ENCODE results near the gene MBP.

Gene MBP

DNA sequence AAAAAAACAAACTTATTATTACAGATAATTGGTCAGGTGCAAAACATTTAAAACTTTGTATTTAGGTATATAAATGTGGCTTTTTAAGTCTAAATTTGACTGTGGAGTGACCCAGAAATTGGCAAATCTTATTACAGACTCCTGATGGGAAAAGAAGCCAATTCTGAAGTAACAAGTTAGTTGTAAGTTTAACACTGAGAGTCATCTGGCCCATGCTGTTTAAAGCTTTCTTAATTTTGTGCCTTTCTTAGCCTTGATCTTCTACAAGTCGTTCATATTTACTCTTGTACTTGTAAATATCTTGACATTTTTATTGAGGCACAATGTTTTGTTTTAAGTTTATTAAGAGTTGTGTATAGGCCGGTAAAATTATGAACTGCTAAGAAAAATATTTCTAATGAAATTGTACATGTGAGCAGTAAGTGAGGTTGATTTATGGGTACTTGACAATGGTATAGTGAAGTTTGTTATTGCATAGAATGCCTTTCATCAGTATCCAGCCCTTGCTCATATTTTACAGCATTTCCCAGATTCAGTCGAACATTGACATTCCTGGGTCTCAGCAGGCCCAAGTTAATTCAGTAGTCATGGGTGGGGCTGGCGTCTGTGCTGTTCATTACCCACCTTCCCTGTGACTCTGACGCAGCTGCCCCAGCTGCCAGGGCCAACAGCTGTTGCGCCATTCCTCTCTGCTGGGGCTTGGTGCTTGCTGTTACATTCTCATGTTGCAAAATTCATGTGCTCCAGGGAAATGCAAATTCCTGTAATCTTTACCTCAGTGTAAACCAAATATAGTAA is 188.8 kb downstream of the MBP start:
- no peak for DNase-seq (ENCODE audit: insufficient read length, low spot score)
- TF ChIP-seq POLR2A (IDR thresholded peaks at IDR 0.05; ENCODE audit: low read depth, low read length) (no peak), POU2F2 (IDR thresholded peaks at IDR 0.05; ENCODE audit: low read depth, low read length) (no peak), SPI1 (IDR thresholded peaks at IDR 0.05; ENCODE audit: low read depth, low read length) (no peak), TAF1 (IDR thresholded peaks at IDR 0.05; ENCODE audit: low read depth, low read length) (no peak), PAX5 (IDR thresholded peaks at IDR 0.05; ENCODE audit: insufficient read depth, low read length, severe bottlenecking) (no peak), POLR2AphosphoS5 (IDR thresholded peaks at IDR 0.05; ENCODE audit: low read depth, low read length) (no peak)
- no peak for FAIRE-seq

DNA sequence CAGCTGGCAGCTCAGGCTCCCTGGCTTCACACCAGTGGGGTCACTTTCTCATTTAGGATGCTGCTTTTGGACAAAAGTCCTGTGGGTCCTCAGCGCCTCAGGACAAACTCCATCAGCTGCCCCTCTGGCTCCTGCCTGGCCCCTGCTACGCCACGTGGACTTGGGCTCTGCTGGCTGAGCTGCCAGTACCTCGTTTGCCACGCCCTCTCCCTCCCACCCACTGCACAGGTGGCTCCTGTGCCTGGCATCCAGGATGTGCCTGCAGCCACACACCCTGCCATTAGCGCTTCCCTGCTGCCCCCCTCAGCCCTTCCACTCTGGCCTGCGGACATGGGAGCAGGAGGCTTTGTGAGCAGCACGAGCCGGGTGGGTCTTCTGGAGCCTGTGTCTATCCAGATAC is 191.3 kb downstream of the MBP start:
- TF ChIP-seq POLR2AphosphoS5 (IDR thresholded peaks at IDR 0.05; ENCODE audit: low read depth, low read length) (no peak), POLR2A (IDR thresholded peaks at IDR 0.05; ENCODE audit: low read depth, low read length) (no peak), POU2F2 (IDR thresholded peaks at IDR 0.05; ENCODE audit: low read depth, low read length) (no peak), SPI1 (IDR thresholded peaks at IDR 0.05; ENCODE audit: low read depth, low read length) (no peak), PAX5 (IDR thresholded peaks at IDR 0.05; ENCODE audit: insufficient read depth, low read length, severe bottlenecking) (no peak), TAF1 (IDR thresholded peaks at IDR 0.05; ENCODE audit: low read depth, low read length) (no peak)
- FAIRE-seq (no peak), DNase-seq (ENCODE audit: insufficient read length, low spot score) (no peak)

DNA sequence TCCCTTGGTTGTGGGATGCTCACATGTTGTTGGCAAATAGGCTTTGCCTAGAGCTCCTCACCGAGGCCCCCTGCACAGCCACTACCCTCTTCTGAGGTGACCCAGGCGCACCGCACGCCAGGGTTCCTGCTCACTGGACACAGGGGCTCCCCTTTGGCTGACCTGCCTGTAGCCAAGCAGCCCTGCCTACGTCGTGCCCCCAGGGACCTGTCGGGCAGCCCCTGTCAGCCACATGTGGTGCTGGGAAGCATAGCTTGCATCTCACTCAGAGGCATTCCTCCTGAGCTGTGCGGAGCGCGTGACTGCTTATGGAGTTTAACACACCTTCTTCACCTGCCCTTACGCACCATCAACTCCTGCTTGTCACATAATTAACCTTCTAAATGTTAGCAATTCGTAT is 194.0 kb downstream of the MBP start:
- no peak for TF ChIP-seq TAF1 (IDR thresholded peaks at IDR 0.05; ENCODE audit: low read depth, low read length)
- no peak for TF ChIP-seq POLR2AphosphoS5 (IDR thresholded peaks at IDR 0.05; ENCODE audit: low read depth, low read length)
- TF ChIP-seq POU2F2 (IDR thresholded peaks at IDR 0.05; ENCODE audit: low read depth, low read length): no peak
- no peak for TF ChIP-seq SPI1 (IDR thresholded peaks at IDR 0.05; ENCODE audit: low read depth, low read length)
- no peak for TF ChIP-seq PAX5 (IDR thresholded peaks at IDR 0.05; ENCODE audit: insufficient read depth, low read length, severe bottlenecking)
- no peak for TF ChIP-seq POLR2A (IDR thresholded peaks at IDR 0.05; ENCODE audit: low read depth, low read length)
- DNase-seq (ENCODE audit: insufficient read length, low spot score) (no peak), FAIRE-seq (no peak)

DNA sequence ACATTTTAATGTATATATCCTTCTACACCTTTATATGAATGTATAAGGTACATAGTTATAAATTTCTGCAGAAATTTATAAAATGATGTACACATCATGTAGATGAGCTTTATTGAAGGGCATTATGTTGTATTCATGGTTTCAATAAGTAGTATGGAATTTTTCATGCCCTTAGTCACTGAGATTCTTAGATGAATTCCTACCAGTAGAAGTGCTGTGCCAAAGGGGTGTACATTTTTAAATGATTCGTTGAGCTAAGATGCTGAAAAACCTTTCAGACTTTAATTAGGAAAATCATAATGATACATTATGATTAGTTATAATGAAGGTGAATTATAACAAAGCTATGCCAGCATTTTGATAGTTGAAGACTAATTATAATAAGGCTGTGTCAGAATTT is 195.0 kb downstream of the MBP start:
- no peak for TF ChIP-seq TAF1 (IDR thresholded peaks at IDR 0.05; ENCODE audit: low read depth, low read length)
- no peak for TF ChIP-seq POLR2AphosphoS5 (IDR thresholded peaks at IDR 0.05; ENCODE audit: low read depth, low read length)
- no peak for TF ChIP-seq POU2F2 (IDR thresholded peaks at IDR 0.05; ENCODE audit: low read depth, low read length)
- TF ChIP-seq SPI1 (IDR thresholded peaks at IDR 0.05; ENCODE audit: low read depth, low read length): no peak
- TF ChIP-seq POLR2A (IDR thresholded peaks at IDR 0.05; ENCODE audit: low read depth, low read length): no peak
- TF ChIP-seq PAX5 (IDR thresholded peaks at IDR 0.05; ENCODE audit: insufficient read depth, low read length, severe bottlenecking): no peak
- FAIRE-seq (no peak), DNase-seq (ENCODE audit: insufficient read length, low spot score) (no peak)

DNA sequence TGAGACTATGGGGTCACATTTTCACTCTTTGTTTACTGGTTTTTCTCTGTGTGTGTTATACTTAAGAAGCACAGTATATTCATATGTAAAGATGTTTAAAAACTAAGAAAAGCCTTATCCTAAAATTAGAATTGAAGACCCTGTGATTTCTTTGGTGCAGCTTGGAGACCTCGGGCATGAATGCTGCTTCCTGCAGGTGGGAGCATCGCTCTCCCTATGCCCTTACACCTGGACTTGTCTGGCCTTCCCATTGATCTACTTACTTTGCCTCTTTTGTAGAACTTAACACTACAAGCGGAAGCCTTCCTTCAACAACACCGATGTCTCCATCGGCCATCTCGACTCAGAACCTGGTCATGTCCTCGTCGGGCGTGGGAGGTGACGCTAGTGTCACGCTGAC is 195.7 kb downstream of the MBP start:
- no peak for DNase-seq (ENCODE audit: insufficient read length, low spot score)
- TF ChIP-seq TAF1 (IDR thresholded peaks at IDR 0.05; ENCODE audit: low read depth, low read length) (no peak), POLR2A (IDR thresholded peaks at IDR 0.05; ENCODE audit: low read depth, low read length) (no peak), SPI1 (IDR thresholded peaks at IDR 0.05; ENCODE audit: low read depth, low read length) (no peak), PAX5 (IDR thresholded peaks at IDR 0.05; ENCODE audit: insufficient read depth, low read length, severe bottlenecking) (no peak)
- FAIRE-seq: no peak

DNA sequence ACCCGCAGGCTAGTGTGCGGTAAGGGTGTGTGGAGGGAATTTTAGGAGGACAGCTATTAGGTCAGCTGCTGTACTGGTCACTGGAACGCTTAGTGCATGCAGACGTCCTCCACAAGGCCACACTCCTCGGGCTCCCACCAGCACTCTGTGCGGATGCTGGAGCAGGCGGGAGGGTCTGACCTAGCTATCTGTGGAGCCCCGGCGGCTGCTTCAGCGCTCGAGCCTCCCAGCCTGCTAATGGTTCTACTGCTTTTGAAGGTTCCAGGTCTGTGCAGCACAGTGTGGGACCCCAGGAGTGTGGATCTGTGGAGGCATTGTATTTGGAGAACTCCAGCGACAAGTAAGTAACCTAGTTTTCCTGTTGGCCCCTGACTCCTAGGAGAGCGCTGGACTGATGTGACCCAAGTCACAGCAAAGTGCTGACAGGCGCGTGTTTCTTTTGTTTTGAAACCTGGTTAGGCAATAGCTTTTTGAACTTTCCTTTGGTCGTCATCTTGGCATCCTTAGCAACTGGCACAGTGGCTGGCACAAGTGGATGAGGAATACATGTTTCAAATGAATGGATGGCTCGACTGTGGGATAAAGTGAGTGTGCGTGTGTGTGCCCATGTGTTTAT is 196.8 kb downstream of the MBP start:
- DNase-seq (ENCODE audit: insufficient read length, low spot score) (no peak), FAIRE-seq (no peak)
- TF ChIP-seq POLR2A (IDR thresholded peaks at IDR 0.05; ENCODE audit: low read depth, low read length): no peak
- TF ChIP-seq POU2F2 (IDR thresholded peaks at IDR 0.05; ENCODE audit: low read depth, low read length): no peak
- TF ChIP-seq TAF1 (IDR thresholded peaks at IDR 0.05; ENCODE audit: low read depth, low read length): no peak
- TF ChIP-seq PAX5 (IDR thresholded peaks at IDR 0.05; ENCODE audit: insufficient read depth, low read length, severe bottlenecking): no peak
- TF ChIP-seq SPI1 (IDR thresholded peaks at IDR 0.05; ENCODE audit: low read depth, low read length): no peak
- no peak for TF ChIP-seq POLR2AphosphoS5 (IDR thresholded peaks at IDR 0.05; ENCODE audit: low read depth, low read length)

DNA sequence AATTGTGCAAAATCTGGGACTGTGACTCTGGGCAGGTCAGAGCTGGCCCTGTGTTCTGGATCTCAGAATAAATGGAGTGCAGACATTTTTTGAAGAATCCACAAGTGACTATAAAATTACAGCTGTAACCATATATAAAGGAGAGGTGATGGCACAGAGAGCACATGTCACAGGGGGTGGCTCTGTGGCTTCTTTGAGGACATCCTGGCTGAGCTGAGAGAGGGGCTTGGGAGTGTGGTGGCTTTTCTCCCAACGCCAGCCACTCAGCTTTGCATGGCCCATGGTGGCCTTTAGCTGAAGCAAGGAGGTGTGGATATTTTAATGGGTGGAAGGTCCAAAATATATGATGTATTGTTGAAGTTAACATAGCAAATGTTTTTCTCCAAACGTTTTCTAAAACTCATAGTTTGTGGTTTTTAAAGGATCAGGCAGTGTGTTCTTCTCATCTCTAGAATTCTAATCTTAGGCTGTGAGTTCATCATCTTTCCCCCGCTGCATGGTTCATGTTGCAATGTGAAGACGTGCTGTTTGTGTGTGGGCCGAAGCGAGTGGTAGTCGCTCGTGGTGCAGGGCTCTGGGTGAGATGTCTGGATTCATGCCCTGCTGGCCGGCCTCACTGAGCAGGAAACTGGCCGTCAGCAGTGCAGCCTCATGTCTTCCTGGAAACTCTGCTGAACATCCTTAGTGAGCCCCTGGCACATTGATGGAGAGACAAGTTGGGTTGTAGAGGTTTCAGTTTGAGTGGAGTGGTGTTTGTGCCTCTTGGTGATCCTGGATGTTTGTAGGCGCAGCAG is 200.4 kb downstream of the MBP start:
- no peak for TF ChIP-seq POU2F2 (IDR thresholded peaks at IDR 0.05; ENCODE audit: low read depth, low read length)
- no peak for TF ChIP-seq POLR2AphosphoS5 (IDR thresholded peaks at IDR 0.05; ENCODE audit: low read depth, low read length)
- TF ChIP-seq TAF1 (IDR thresholded peaks at IDR 0.05; ENCODE audit: low read depth, low read length): no peak
- TF ChIP-seq PAX5 (IDR thresholded peaks at IDR 0.05; ENCODE audit: insufficient read depth, low read length, severe bottlenecking): no peak
- no peak for TF ChIP-seq POLR2A (IDR thresholded peaks at IDR 0.05; ENCODE audit: low read depth, low read length)
- TF ChIP-seq SPI1 (IDR thresholded peaks at IDR 0.05; ENCODE audit: low read depth, low read length): no peak
- DNase-seq (ENCODE audit: insufficient read length, low spot score): no peak
- FAIRE-seq: no peak

DNA sequence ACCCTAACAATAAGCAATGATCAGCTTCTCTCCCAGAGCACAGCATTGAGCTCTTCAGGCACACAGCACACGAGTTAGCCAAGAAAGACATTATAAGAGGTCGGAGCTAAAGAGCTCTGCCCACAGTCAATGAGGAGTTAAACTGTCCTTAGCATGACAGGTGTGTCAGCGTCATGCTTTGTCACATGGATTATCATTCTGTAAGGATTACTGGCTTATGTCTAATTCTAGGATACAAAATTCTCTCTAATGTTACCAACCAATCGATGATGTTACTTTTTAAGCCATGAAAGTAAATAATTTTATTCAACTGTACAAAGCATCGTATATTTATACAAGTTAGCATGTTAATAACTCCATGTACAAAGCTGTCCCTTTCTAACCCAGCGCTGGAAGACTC is 201.4 kb downstream of the MBP start:
- DNase-seq (ENCODE audit: insufficient read length, low spot score) (no peak), FAIRE-seq (no peak)
- TF ChIP-seq SPI1 (IDR thresholded peaks at IDR 0.05; ENCODE audit: low read depth, low read length): no peak
- TF ChIP-seq POLR2A (IDR thresholded peaks at IDR 0.05; ENCODE audit: low read depth, low read length): no peak
- no peak for TF ChIP-seq PAX5 (IDR thresholded peaks at IDR 0.05; ENCODE audit: insufficient read depth, low read length, severe bottlenecking)
- TF ChIP-seq TAF1 (IDR thresholded peaks at IDR 0.05; ENCODE audit: low read depth, low read length): no peak
- TF ChIP-seq POU2F2 (IDR thresholded peaks at IDR 0.05; ENCODE audit: low read depth, low read length): no peak
- no peak for TF ChIP-seq POLR2AphosphoS5 (IDR thresholded peaks at IDR 0.05; ENCODE audit: low read depth, low read length)

All from GM12891 (cell line).